ENCODE results near the gene SPRR2G.
"Not testable (repeated sequence)": the region's sequence is repeated elsewhere in the genome, so short reads cannot be mapped to it uniquely, and the experiment has no call there.

Gene SPRR2G

GRCh38 chr1:153150846-153151245 is at the start of gene SPRR2G:
SPRR2G (minus strand) TSS chr1:153150890; CDS start chr1:153150110, 780 bp downstream.
- DNase-seq: peak in 1 of 3 experiments; percentile 2

- no peak for DNase-seq
Observed at GRCh38 chr1:153195216-153195615, 44.5 kb upstream of the SPRR2G start.

- no peak for DNase-seq
Observed at GRCh38 chr1:153194331-153195050, 43.8 kb upstream of the SPRR2G start.

- peak; percentile 56 to 75 (median 75) for DNase-seq
Observed at GRCh38 chr1:153192697-153193096, 42.0 kb upstream of the SPRR2G start.

GRCh38 chr1:153190373-153190772 is 39.7 kb upstream of the SPRR2G start:
- peak; percentile 12 to 64 (median 62) for DNase-seq

- DNase-seq: not testable (repeated sequence)
Observed at GRCh38 chr1:153188301-153188700, 37.6 kb upstream of the SPRR2G start.

- DNase-seq: no peak
Observed at GRCh38 chr1:153180556-153180955, 29.9 kb upstream of the SPRR2G start.

- no peak for DNase-seq
Observed at GRCh38 chr1:153178922-153179321, 28.2 kb upstream of the SPRR2G start.

GRCh38 chr1:153174624-153175023 is 23.9 kb upstream of the SPRR2G start:
- DNase-seq: no peak

GRCh38 chr1:153168686-153169085 is 18.0 kb upstream of the SPRR2G start:
- no peak for DNase-seq

- no peak for DNase-seq
Observed at GRCh38 chr1:153155541-153155940, 4.9 kb upstream of the SPRR2G start.

GRCh38 chr1:153152481-153152880 is 1.8 kb upstream of the SPRR2G start:
- DNase-seq: no peak

- no peak for DNase-seq
Observed at GRCh38 chr1:153141377-153141776, 9.3 kb downstream of the SPRR2G start.

- DNase-seq: no peak
Observed at GRCh38 chr1:153140484-153140883, 10.2 kb downstream of the SPRR2G start.

- no peak for DNase-seq
Observed at GRCh38 chr1:153133743-153134142, 16.9 kb downstream of the SPRR2G start.

- DNase-seq: no peak
Observed at GRCh38 chr1:153133267-153133666, 17.4 kb downstream of the SPRR2G start.

- not testable (repeated sequence) for DNase-seq
Observed at GRCh38 chr1:153128688-153129087, 22.0 kb downstream of the SPRR2G start.

GRCh38 chr1:153127296-153127695 is 23.4 kb downstream of the SPRR2G start:
- no peak for DNase-seq

GRCh38 chr1:153125536-153125935 is 25.2 kb downstream of the SPRR2G start:
- no peak for DNase-seq

- DNase-seq: not testable (repeated sequence)
Observed at GRCh38 chr1:153123793-153124192, 26.9 kb downstream of the SPRR2G start.

- DNase-seq: peak; percentile 94 to 99 (median 97)
Observed at GRCh38 chr1:153122831-153123421, 27.8 kb downstream of the SPRR2G start.

- no peak for DNase-seq
Observed at GRCh38 chr1:153120945-153121344, 29.7 kb downstream of the SPRR2G start.

GRCh38 chr1:153119491-153119971 is 31.2 kb downstream of the SPRR2G start:
- DNase-seq: peak; percentile 5 to 80 (median 48)

GRCh38 chr1:153115264-153115663 is 35.4 kb downstream of the SPRR2G start:
- not testable (repeated sequence) for DNase-seq
